Breast epithelium (tissue), 4 donors: ENCODE results near the gene F5. TPM values are rescaled to one million over a fixed set of nuclear protein-coding genes. Genes with fewer than 3 reads are reported as not detected.

ENCODE experiments used
- DNase-seq, 2 donors: peaks; one replicate each; pipeline ENCODE4 v3.0.0-alpha.2; 2019; ENCODE audit warnings: low spot score in 2 of 2
- H3K27ac ChIP-seq, 2 donors: fragments of 200-600 bp; sonication (generic) in 1 of 2; one replicate each; pipeline ENCODE4 v1.5.1; 2016 to 2019; ENCODE audit warnings: mild to moderate bottlenecking in 1 of 2
- H3K27me3 ChIP-seq, 2 donors: fragments of 200-600 bp; sonication (generic) in 1 of 2; one replicate each; pipeline versions ENCODE4 v1.5.1 to v1.6.0; 2017 to 2019; ENCODE audit warnings: control low read depth in 1 of 2, mild to moderate bottlenecking in 1 of 2
- H3K36me3 ChIP-seq: fragments of 200-600 bp; one replicate; pipeline ENCODE4 v1.5.1; 2019
- H3K4me1 ChIP-seq, 2 donors: fragments of 200-600 bp; sonication (generic); one replicate each; pipeline ENCODE4 v1.5.1; 2016 to 2019; ENCODE audit warnings: control low read depth in 1 of 2
- H3K4me3 ChIP-seq, 3 donors: fragments of 200-600 bp; sonication (generic); 1 replicate in 2 of 3; 2 replicates in 1 of 3; pipeline ENCODE4 v1.5.1; 2016 to 2019; ENCODE audit warnings: mild to moderate bottlenecking in 3 of 3, moderate library complexity in 2 of 3
- H3K9me3 ChIP-seq, 2 donors: fragments of 200-600 bp; sonication (generic) in 1 of 2; one replicate each; pipeline ENCODE4 v1.5.1; 2016 to 2019; ENCODE audit warnings: control low read depth in 1 of 2
- POLR2A ChIP-seq: fragments of 450-650 bp; IDR thresholded peaks from one replicate; pipeline ENCODE4 v1.6.1; 2016; ENCODE audit warnings: antibody characterized with exemption, mild to moderate bottlenecking, moderate library complexity
- POLR2AphosphoS5 ChIP-seq, 3 donors: sonication (generic); formaldehyde crosslinking; IDR thresholded peaks; one replicate each; pipeline ENCODE4 v1.6.1; 2017; ENCODE audit warnings: antibody characterized with exemption in 3 of 3
- intact Hi-C: fragments of 100-400 bp; cut with DNase I; formaldehyde crosslinking; loops from one replicate; pipeline ENCODE4 v1.15.1; 2023; ENCODE audit warnings: low total_unique reads
- total RNA-seq, 3 donors: library from RNA; depleted of rRNA; stranded (reverse); fragments of >200 nt; gene quantifications; one replicate each; pipeline ENCODE4 v1.1.0, GENCODE V29; 2016
- TF ChIP-seq, protein P1 (sequence below), 3 donors: fragments of 450-650 bp; IDR thresholded peaks; one replicate each; pipeline ENCODE4 v1.5.1; 2016 to 2017; ENCODE audit warnings: antibody characterized with exemption in 3 of 3, mild to moderate bottlenecking in 3 of 3, moderate library complexity in 3 of 3

F5 gene
- total RNA-seq, 3 donors from 2014 or later: 0.44 to 7.4 (median 1.3) TPM

DNA sequence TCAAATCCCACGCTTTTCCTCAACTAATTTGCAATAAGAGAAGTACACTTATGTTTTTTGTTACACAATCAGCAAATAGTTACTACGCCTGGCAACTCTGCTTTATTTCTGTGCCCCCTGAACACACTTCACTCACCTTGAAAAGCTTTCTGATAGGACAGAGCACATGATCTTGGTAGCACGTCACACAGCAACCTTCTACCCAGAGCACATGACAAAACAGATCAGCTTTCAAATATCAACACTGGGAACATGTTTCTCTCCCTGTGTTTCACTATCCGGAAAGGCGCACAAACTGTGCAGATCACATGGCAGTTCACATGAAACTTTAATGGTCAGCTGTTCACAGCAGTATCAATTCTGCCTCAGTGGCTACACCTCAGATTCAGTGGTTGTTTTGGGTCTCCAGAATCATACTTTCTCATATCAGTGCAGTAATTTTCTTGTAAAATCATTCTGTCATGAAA is 102.7 kb downstream of the F5 start:
- Histone ChIP-seq H3K27me3 (no peaks in the 10 kb centered on the region), H3K27ac (peak overlapping the region; percentile 99), H3K4me3 (peak overlapping the region; percentile 87 to 94 (median 92)), H3K9me3 (no peaks in the 10 kb centered on the region), H3K4me1 (peaks cover 0 to 15% of the 10 kb centered on the region in 2 donors), H3K36me3 (no peaks in the 10 kb centered on the region)
- intact Hi-C loops: no loop called here
- peak in 1 of 2 donors; percentile 40 for DNase-seq
- TF ChIP-seq POLR2AphosphoS5 (IDR thresholded peaks at IDR 0.05): peak in 2 of 3 donors; percentile 18 to 68
- no peak for TF ChIP-seq POLR2A

DNA sequence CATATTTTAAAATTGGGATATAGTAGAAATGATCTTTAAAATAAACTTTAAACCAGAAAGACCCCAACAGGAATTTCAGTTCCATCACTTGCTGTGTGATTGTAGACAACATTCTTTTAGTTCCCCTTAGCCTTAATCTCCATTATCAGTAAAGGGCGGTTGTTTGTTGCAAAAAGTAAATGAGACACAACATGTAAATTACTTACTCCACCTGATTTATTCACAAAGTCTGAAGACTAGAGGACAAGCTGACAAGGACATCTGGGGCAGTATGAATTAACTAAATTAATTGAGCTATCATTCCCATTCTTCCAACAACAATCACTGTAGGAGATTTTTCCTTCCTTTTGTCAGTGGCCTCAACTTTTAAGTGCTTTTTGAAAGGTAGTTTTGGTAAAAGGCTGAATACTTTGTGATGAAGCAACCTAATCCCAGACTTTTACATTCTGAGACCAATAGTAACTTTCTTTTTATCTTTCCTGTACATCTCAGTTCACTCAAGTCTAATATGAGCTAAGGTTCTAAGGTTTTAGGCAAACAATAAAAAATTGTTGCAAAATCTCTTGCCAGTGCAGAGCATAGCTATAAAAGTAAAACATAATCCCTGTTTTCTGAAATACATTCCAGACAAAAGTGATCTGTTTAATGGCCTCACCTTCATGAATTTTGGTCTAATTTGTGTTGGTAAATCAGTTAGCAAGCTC is 106.8 kb downstream of the F5 start:
- intact Hi-C loops: no loop called here
- no peaks in the 10 kb centered on the region for H3K36me3 ChIP-seq
- no peaks in the 10 kb centered on the region for H3K27me3 ChIP-seq
- H3K4me3 ChIP-seq: no peak overlapping the region
- no peak for DNase-seq
- peaks cover 0 to 5% of the 10 kb centered on the region in 2 donors for H3K4me1 ChIP-seq
- H3K27ac ChIP-seq: no peak overlapping the region
- TF ChIP-seq, protein P1, sequence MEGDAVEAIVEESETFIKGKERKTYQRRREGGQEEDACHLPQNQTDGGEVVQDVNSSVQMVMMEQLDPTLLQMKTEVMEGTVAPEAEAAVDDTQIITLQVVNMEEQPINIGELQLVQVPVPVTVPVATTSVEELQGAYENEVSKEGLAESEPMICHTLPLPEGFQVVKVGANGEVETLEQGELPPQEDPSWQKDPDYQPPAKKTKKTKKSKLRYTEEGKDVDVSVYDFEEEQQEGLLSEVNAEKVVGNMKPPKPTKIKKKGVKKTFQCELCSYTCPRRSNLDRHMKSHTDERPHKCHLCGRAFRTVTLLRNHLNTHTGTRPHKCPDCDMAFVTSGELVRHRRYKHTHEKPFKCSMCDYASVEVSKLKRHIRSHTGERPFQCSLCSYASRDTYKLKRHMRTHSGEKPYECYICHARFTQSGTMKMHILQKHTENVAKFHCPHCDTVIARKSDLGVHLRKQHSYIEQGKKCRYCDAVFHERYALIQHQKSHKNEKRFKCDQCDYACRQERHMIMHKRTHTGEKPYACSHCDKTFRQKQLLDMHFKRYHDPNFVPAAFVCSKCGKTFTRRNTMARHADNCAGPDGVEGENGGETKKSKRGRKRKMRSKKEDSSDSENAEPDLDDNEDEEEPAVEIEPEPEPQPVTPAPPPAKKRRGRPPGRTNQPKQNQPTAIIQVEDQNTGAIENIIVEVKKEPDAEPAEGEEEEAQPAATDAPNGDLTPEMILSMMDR (IDR thresholded peaks at IDR 0.05): no peak
- H3K9me3 ChIP-seq: no peaks in the 10 kb centered on the region

DNA sequence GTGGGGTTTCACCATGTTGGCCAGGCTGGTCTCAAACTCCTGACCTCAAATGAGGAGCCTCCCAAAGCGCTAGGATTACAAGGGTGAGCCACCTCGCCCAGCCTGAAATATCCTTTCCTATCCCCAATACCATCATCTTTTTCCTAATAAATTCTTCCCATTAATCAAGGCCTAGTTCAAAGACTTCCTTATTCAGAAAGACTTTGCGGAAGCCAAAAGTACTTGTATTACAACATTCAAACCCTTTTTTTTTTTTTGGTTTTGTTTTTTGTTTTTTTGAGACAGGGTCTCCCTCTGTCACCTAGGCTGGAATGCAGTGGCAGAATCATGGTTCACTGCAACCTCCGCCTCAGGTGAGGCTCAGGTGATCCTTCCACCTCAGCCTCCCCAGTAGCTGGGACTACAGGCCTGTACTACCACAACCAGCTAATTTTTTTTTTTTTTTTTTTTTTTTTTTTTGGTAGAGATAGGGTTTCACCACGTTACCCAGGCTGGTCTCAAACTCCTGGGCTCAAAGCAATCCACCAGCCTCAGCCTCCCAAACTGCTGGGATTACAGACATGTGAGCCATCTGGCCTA is 108.1 kb downstream of the F5 start:
- TF ChIP-seq, protein P1 (IDR thresholded peaks at IDR 0.05): no peak
- TF ChIP-seq POLR2AphosphoS5 (IDR thresholded peaks at IDR 0.05) (no peak), POLR2A (no peak)
- Histone ChIP-seq H3K4me1 (no peaks in the 10 kb centered on the region), H3K4me3 (no peak overlapping the region), H3K27me3 (no peaks in the 10 kb centered on the region), H3K9me3 (no peaks in the 10 kb centered on the region), H3K36me3 (no peaks in the 10 kb centered on the region), H3K27ac (no peak overlapping the region)
- intact Hi-C loops: no loop called here
- no peak for DNase-seq

DNA sequence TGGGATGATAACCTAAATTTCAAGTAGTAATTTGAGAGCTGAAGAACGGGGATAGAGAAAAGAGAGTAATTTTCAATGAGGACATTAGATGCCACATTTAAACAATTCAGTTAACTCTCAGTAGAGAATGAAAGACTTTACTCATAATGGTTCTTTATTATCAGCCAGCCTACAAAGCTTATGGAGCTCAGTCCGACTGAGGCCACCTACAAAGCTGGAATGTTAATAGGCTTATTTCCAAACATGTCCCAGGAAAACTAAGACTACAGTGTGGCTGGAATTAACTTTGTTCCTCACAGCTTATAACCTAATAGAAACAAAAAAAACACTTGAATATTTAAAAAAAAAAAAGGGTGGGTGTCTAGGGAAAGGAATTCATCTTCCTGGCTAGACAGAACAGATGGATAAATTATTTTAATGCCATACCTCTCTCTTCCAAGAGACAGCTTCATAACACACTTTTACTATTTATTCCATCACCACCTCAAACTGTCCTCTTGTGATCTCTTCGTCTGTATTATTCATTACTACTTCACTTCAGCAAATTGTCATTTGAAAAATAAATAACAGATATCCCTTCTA is 110.4 kb downstream of the F5 start:
- TF ChIP-seq POLR2A (no peak), POLR2AphosphoS5 (IDR thresholded peaks at IDR 0.05) (no peak)
- TF ChIP-seq, protein P1 (IDR thresholded peaks at IDR 0.05): no peak
- H3K4me1 ChIP-seq: no peaks in the 10 kb centered on the region
- H3K27me3 ChIP-seq: no peaks in the 10 kb centered on the region
- DNase-seq: no peak
- intact Hi-C loops: no loop called here
- no peaks in the 10 kb centered on the region for H3K36me3 ChIP-seq
- H3K4me3 ChIP-seq: no peak overlapping the region
- no peak overlapping the region for H3K27ac ChIP-seq
- no peaks in the 10 kb centered on the region for H3K9me3 ChIP-seq

DNA sequence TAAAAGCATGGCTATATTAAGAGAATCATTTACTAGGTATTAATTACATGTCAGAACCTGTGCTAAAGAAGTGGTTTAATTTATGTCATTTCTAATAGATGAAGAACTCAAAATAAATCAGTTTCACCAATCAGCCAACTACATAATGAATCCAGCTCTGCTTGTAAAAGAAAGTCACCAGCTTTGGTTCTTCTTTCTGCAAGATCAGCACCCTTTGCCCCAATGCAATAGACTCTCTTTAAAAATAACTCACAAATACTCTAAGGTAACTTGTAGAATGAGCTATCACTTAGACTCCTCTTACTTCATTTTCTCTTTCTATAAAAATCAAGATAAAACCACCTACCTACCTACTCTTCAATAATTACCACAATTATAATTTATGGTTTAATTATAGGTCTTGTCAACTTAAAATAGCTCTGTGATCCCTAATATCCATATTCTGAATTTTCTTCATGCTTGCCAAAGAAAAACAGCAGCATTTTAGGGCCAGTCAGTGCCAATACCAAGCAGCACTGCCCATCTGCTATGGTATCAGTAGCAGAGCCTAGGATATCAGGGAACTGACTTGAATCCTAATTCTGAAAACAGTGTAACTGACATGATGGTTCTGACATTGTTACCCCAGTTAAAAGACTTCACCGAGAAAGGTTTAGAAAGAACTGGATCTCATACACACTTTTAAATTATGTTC is 111.8 kb downstream of the F5 start:
- intact Hi-C loops: no loop called here
- Histone ChIP-seq H3K27me3 (no peaks in the 10 kb centered on the region), H3K4me3 (no peak overlapping the region), H3K36me3 (no peaks in the 10 kb centered on the region), H3K9me3 (no peaks in the 10 kb centered on the region), H3K27ac (no peak overlapping the region), H3K4me1 (no peaks in the 10 kb centered on the region)
- TF ChIP-seq POLR2AphosphoS5 (IDR thresholded peaks at IDR 0.05): no peak
- TF ChIP-seq, protein P1 (IDR thresholded peaks at IDR 0.05): no peak
- TF ChIP-seq POLR2A: no peak
- no peak for DNase-seq
